Middle frontal gyrus (tissue), 1 donor: Measurements from ENCODE around the gene SLC6A17.

ENCODE experiments used
- DNase-seq: peaks from one replicate; pipeline ENCODE4 v3.0.0-alpha.2; 2015; ENCODE audit warnings: low spot score; ENCODE audit errors: extremely low spot score

The SLC6A17 gene

GRCh38 chr1:110218137-110218536, 67.8 kb downstream of the SLC6A17 start:
- no peak for DNase-seq

- DNase-seq, result no peak
Measured at GRCh38 chr1:110218739-110219138, 68.4 kb downstream of the SLC6A17 start.

GRCh38 chr1:110220324-110220723, 70.0 kb downstream of the SLC6A17 start:
- DNase-seq, result no peak

- DNase-seq, result no peak
Measured at GRCh38 chr1:110221119-110221518, 70.8 kb downstream of the SLC6A17 start.

GRCh38 chr1:110223127-110223526, 72.8 kb downstream of the SLC6A17 start:
- DNase-seq, result no peak

GRCh38 chr1:110223581-110223980, 73.3 kb downstream of the SLC6A17 start:
- DNase-seq, result no peak

GRCh38 chr1:110224240-110224995, 74.1 kb downstream of the SLC6A17 start:
- no peak for DNase-seq

GRCh38 chr1:110225212-110225611, 74.9 kb downstream of the SLC6A17 start:
- DNase-seq, result no peak

- DNase-seq, result no peak
Measured at GRCh38 chr1:110225756-110226404, 75.6 kb downstream of the SLC6A17 start.

GRCh38 chr1:110227774-110228173, 77.5 kb downstream of the SLC6A17 start:
- DNase-seq, result no peak

- DNase-seq, result no peak
Measured at GRCh38 chr1:110228381-110228780, 78.1 kb downstream of the SLC6A17 start.

GRCh38 chr1:110228869-110229268, 78.6 kb downstream of the SLC6A17 start:
- DNase-seq, result no peak

GRCh38 chr1:110229348-110230001, 79.2 kb downstream of the SLC6A17 start:
- no peak for DNase-seq

- DNase-seq, result no peak
Measured at GRCh38 chr1:110230381-110231199, 80.3 kb downstream of the SLC6A17 start.

GRCh38 chr1:110233861-110234260, 83.6 kb downstream of the SLC6A17 start:
- no peak for DNase-seq

GRCh38 chr1:110234691-110235090, 84.4 kb downstream of the SLC6A17 start:
- no peak for DNase-seq

- DNase-seq, result no peak
Measured at GRCh38 chr1:110235181-110235833, 85.0 kb downstream of the SLC6A17 start.

- no peak for DNase-seq
Measured at GRCh38 chr1:110235834-110236682, 85.8 kb downstream of the SLC6A17 start.

GRCh38 chr1:110237386-110238152, 87.3 kb downstream of the SLC6A17 start:
- DNase-seq, result no peak
